HT-29 (cell line): ENCODE data around the gene RAB17. TPM values are rescaled to one million over a fixed set of nuclear protein-coding genes. Genes with fewer than 3 reads are reported as not detected.
"Not testable (repeated sequence)": the region's sequence is repeated elsewhere in the genome, so short reads cannot be mapped to it uniquely, and the experiment has no call there.

Experiments
- DNase-seq: peaks from one replicate; pipeline ENCODE4 v3.0.0-alpha.2; 2015; ENCODE audit warnings: low spot score
- total RNA-seq: library from RNA; depleted of rRNA; stranded (reverse); fragments of >200 nt; shearing (Covaris generic); gene quantifications from 2 replicates; pipeline ENCODE4 v1.2.3, GENCODE V29; 2014

The RAB17 gene
- total RNA-seq, 1 experiment from 2014 or later, result 65.1 TPM

DNA sequence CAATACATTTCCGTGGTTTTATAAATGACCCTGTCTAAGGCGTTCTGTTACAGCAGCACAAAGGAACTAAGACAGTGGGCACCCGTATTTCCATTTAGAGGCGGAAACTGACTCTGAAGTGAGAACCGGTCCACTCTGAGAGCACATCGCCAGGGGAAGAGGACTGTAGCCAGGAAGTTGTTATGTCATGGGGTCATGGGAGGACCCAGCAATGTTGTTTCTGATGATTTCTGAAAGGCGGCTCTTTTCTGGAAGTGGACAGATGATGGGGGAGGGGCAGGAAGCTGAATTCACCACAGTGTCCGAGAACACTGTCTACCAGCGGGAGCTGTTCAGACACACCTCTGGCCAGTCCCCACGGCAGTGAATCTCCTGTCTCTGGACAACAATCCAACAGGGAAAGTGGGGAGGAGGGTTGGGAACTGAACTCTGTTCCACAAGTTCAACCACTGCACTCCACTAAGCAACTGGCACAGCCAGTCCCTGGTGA, 34.7 kb upstream of the RAB17 start:
- DNase-seq, result no peak

DNA sequence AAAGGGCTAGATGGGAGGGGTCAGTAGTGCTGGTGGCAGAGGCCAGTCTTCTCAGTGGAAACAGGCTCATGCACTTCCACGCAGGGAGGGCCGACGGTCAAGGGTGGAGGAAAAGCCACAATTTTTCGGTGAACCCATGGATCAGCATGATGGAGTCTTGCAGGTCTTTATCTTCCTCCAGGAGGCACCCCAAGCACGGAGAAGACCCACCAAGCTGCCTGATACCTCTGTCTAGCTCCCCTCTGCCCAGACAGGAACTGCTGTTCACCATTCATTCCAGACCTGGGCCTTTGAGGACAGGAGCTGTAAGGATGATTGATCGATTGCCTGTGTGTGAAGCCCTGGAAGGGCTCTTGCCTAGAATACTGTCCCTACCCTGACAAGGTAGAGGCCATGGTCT, 34.0 kb upstream of the RAB17 start:
- no peak for DNase-seq

DNA sequence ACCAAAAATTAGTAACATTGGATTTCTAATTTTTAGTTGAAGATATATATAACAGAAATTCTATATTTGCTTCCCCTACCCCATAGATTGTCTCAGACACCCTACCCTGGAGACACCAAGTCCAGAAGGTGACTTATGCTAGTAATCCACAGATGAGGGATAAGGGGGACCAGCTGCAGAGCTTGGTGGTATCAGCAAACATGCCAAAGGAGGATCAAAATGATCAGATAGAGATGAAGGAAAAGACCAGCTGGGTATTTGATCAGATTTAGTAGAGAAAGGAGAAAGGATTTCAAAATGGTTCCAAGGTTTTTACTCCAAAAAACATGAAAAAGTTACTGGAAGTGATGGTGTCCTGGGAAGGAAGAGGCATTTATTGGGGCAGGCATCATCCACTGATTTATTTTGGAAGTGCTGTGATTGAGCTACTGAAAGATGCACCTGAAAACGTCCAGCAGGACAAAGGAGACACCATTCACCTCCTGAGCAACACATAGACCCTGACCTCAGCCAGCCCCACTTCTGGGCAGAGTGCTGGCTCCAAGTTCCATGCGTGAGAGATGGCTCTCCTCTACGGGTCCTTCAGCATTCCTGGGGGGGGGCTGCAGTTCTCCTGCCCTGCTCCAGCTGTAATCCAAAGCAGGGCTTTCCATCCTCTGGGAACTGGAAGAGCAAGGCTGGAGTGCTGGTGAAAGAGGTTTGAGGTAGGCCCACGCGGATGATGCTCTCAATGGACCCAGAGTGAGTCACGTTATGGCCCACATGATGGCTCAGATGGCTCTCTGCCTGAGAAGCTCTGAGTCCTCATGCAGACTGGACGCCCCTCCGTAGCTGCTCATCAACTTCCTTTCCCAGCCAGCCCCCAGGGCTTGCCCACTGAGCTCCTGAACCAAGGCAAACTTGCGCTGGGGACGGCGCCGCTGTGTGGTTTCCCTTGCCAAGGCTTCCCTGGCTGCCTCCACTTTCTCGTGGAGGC, 33.2 kb upstream of the RAB17 start:
- DNase-seq, result no peak

DNA sequence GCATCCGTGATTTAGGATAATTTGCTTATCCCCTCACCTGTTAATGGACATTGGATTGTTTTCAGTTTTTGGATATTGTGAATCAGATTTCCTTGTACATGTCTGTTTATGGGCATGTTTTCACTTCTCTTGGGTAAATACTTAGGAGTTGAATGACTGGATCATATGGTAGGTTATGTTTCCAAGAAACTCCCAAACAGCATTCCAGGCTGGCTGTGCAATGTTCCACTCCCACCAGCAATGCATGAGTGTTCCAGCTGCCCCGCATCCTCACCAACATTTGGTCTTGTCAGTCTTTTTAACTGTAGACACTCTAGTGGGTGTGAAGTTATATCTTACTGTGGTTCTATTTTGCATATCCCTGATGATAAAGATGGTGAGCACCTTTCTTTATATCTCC, 27.9 kb upstream of the RAB17 start:
- no peak for DNase-seq

DNA sequence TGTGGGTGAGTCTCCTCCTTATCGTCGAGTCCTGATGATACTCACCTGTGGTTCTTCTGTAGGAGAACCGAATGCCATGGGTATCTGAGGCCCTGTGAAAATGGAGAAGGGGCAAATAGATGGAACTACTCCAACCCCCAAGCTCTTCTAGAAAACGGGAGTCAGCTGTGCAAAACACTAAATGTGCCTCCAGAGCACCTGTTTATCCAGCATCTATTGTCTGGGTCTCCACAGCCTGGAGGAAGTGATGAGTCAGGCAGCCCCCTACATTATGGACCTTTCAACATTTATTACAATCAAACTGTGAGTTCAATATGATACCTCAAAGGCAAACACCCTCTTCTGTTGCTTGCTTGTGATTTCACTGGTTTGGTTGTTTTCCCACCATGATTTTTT, 27.1 kb upstream of the RAB17 start:
- no peak for DNase-seq

DNA sequence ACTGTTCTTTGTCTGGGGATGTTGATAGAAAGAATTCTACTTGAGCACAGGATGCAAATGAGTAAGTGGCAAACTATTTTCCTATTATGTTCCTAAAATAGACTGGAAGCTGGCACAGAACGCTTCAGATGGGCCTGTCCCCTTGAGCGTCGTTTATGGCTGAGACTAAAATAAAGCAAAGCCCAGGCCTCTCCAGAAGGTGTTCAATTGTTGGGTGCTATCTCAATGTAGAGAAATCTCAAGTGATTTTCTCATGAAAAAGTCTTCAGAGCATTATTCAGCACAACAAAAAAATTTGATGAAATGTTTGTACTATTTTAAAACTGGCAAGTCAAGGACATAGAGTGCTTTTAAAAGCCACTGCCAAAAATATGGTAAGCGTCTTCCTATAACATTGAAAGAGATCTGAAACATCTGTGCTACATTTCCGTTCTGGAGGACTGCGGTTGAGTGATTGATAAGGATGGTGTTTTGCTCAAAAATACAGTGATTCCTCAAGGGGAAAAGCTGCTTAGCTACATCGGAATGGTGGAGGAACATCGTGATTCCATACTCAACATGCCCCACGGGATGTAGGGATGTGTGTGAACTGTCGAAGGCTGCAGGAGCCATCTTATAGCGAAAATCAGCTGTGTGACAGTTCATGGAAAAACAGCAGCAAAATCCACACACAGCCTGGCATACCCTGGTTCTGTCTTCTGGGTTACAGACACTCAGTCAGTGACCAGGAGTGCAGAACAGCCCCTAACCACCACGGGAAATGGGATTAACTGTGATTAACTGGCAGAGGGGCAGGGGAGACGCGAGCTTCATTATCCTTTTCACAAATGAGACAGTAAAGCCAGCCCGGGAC, 26.4 kb upstream of the RAB17 start:
- DNase-seq, result no peak

DNA sequence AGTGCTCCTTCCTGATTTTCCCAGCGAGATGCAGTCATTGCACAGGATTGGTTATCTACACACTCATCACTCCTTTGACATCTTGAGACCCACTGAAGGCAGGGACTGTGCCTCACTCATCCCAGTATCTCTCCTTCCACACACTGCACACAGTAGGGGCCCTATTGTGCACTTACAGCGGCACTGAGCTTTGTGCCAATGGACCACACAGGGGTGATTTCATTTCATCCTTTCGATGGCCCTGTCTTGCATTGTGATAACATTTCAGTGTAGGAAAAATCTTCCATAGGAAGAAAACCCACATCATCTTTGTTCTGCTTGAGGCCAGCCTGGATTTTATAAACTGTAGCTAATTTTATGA, 25.8 kb upstream of the RAB17 start:
- no peak for DNase-seq

DNA sequence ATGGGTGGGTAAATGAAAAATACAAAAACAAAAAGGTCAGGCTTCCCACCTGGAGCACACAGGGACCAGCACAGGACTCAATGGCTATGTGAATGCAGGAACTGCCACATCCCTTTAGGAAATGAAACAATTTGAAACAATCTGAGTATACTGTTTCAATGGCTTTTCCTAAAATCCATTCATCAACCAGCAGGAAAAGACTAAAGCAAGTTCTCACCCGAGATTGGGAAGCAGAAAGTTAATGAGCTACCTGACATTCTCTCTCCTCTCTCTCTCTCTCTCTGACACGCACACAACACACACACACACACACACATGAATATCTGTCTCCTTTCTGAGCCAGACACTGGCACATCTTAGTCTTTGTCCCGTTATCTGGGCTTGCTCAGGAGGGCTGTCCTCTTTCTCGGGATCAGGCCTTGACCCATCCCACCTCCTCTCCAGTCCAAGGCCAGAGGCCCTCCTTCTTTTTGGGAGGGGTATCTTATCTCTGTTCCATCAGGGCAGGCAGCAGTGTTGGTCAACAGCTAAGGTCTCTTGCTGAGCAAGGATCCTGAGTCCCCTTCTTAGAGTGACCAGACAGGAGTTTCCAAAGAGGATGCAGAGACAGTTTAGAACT, 25.2 kb upstream of the RAB17 start:
- DNase-seq, result no peak

DNA sequence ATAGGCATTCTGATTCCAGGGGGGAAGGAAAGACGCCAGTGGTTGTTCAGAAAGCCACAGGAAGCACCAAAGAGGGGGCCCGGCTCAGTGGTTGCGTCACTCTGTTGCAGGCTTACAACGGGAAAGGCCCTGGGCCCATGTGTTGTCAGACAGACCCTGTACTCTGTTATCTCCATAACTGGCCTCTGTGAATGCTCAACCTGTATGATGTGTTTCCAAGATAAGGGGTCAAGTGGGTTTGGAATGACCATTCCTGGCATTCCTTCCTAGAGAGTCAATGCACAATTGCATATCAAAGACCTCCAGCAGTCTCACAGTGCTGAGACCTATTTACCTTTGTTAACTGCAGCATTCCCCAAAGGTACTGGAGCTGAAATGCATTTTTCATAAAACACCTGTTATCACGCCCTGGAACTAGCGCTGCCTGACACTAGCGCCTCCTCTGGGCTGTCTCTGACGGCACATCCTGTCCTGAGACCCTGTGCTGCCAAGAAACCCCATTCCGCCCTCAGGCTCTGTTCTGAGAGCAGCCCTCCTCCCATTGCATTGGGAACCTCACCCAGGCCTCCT, 23.7 kb upstream of the RAB17 start:
- DNase-seq, result no peak

DNA sequence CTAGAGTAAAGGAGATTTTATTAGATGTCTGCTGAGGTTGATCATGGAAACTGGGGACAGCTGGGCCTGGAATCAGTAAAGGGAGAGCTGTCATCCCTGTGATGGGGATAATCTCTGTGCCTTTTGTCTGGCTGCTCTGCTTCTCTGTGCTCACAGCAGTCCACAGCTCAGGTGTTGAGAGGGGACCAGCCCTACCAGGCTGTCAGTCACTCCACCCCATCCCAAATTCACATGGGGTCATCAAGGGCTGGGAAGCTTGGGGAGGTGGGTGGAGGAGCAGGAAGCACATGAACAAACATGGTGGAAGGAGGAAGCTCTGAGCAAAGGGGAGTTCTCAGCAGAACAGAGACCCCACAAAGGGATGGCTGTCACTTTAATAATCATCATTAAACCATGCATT, 23.1 kb upstream of the RAB17 start:
- no peak for DNase-seq

DNA sequence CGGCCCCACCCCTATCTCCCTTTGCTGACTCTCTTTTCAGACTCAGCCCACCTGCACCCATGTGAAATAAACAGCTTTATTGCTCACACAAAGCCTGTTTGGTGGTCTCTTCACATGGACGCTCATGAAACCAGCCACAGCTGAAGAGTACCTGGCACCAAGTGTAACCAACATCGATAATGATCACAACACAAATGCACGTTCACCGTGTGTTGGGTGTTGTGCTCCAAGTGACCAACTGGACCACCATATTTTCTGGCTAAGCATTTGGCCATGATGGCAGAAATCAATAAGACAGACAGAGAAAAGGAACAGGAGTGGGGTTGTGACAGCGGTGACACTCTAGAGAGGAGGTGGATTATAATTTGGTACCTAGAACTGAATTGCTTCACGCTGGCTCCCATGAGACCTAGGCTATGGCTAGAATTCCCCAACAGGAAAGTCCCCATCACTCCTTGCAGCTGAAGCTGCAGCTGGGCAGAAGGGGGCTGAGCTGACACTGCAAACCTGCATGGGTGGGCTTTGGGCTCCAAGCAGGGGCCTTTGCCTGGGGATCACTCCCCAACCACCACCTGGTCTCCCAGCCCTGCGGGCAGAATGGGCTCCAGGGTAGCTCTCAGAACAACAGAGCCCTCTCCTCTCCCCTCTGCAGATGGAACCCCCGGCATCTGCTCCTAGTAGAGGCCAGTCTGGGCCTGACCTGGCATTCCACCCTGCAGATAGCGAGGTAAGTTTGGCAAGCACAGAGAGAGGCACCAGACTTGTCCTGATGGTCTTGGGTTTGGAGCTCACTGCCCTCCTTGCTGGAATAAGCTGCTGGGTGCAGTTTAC, 22.2 kb upstream of the RAB17 start:
- DNase-seq, result no peak

DNA sequence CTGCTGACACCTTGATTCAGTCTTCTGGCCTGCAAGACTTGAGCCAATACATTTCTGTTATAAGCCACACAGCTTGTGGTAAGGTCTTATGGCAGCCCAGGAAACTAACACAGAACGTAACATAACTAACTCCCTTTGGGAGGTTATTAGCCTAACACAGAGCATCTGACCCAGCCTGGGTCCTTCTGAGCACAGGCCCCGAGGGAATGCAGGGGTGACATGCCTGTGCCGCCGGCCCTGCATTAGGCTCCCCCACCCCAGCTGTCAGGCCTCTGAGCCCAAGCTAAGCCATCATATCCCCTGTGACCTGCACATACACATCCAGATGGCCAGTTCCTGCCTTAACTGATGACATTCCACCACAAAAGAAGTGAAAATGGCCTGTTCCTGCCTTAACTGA, 16.0 kb upstream of the RAB17 start:
- DNase-seq, result not testable (repeated sequence)

DNA sequence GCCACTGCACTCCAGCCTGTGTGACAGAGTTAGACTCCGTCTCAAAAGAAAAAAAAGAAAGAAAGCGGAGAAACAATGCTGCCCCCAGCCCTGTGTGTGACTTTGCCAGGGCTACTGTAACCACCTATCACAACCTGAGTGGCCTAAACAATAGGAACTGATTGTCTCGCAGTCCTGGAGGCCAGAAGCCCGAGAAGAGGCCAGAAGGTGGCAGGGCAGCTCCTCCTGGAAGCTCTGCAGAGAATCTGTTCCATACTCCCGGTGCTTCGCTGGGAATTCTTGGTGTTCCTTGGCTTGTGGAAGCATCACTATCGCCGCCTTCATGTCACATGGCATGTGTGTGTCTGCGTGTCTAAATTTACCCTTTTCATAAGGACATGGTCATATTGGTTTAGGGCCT, 14.4 kb upstream of the RAB17 start:
- DNase-seq, result peak; percentile 50

DNA sequence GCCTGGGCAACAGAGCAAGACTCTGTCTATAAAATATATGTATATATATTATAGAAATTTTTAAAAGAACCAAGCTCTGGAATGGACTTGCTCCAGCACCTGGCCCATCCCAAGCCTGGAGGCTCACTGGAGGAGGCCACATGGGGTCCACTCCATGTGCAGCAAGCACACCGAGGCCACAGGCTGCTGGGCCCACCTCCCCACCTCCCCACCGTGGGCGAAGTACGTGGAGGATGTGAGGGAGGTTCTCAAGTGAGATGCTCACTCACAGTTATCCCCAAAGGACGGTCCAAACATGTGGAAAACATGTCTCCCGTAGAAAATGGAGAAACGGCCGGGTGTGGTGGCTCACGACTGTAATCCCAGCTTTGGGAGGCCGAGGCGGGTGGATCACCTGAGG, 13.9 kb upstream of the RAB17 start:
- no peak for DNase-seq

DNA sequence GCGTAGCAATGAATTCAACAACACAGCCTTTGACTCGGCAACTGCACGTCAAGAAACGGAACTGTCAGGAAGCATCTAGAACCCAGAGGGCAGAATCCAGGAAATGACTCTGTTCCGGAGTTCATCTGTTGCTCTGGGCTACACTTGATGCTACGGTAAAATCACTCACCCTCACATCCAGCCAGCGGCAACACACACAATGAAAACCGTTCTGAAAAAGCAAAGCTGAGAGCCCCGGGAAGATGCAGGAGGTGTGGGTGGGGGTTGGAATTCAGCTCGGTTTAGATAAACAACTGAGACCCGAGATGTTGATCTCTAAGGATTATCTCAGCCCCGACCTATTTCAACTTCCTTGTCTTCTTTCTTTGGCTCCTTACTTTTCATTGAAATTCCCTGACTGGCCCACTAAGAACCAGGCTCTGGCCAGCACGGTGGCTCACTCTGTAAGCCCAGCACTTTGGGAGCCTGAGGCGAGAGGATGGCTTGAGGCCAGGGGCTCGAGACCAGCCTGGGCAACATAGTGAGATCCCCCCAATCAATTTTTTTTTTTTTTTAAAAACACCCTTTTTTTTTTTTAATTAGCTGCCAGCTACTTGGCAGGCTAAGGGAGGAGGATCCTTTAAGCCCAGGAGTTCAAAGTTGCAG, 13.3 kb upstream of the RAB17 start:
- DNase-seq, result no peak

DNA sequence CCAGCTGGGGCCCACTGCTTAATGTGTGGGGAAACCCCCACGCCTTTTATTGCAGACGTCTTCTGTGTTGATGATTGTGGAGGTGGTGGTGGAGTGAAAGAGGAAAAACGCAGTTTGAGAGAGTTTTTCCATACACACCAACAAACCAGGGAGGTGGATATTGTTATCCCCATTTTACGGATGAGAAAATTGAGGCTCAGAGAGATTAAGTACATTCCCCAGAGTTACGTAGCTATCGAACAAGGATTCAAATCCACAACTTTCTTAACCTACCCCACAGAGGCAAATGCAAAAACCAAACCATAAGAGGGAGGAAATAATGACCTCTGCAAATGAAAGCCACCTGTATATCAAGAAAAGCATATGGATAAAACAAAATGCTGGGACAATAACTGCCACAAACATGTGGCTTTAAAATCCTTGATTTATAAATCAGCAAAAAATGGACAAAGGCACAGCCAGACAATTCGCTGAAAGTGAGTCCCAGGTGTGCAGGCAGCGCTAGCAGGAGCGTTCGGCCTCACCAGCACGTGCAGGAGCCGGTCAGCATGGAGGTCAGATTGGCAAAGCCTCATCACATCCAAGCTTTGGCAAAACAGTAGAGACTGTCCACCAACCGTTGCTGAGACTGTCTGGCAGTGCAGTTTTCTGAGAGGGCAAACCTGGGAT, 12.6 kb upstream of the RAB17 start:
- DNase-seq, result no peak

DNA sequence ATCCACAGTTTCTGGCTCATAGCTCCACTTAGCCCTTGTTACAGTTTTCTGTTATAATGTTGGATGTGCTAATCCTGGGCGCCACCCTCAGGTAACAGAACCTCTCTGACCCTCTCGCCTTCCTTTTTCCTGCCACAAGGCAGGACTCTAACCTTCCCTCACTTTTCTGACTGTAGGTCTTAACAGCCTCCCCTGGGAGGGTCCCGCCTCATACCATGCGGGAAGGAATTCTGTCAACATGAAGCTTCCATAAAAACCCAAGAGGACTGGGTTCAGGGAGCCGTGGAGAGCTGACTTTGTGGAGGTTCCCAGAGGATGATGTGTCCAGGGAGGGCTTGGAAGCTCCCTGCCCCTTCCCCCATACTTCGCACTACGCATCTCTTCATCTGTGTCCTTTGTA, 11.9 kb upstream of the RAB17 start:
- DNase-seq, result no peak

DNA sequence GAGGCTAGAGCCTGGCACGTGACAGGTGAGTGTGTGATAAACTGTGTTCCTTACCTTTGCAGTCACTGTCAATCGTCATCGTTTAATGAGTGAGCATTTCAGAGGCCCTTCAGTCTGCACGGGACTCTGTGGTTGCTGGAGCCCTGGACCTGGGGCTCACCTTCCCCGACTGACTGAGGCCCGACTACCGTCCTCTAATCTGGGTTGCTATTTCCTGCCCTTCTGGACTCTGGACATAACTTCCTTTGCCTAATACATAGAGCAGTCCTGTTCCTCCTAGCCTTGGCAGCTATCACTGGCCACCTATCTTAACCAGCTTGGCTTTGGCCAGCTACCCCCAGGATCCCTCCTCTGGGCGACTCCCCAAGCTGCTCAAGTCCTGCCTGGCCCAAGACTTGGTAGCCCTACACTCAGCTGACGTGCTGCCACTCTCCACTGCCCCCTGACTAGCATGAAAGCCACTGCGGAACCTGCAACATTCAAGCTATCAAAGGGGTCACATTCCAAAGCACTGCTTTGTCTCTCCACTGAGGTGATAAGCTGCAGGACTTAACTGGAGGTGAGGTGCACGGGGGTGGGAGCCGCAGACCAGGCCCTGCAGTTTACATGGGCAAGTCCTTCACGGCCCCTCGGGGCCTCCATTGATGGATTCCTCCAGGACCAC, 11.1 kb upstream of the RAB17 start:
- no peak for DNase-seq

DNA sequence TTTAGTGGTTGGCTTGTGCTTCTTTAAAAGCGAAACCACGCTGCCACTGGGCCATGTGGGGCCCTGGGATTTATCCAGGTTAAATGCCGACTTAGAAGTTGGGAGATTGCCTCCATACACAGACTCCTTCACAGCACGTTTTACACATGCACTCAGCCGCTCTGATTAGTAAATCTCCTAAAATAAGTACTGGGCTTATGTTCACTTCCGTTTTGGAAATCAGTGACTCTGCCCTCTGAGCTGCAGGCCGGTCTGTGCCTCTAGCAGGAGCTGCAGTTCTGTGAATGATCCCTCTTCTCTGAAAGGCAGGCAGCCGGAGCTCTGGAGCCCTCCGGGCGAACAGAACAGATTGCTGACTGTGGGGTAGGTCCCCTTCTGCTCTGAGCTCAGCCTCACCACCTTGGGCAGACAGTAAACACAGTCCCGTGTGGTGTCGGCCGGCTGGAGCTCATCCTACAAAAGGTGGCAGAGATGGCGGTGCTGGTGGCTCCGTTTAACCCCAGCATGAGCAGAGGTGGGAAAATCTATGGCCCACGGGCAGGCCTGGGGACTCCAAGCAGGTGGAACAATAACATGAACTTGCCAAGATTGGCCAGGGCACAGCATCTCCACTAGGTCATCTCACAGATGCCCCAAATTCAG, 9.8 kb upstream of the RAB17 start:
- DNase-seq, result no peak
